Stimulated activated CD4-positive, alpha-beta T cell treated with anti-CD3 and anti-CD28 coated beads, Interleukin-2, amount 100 ng/mL, for 4 hours (primary cell): ENCODE data around the gene DIS3L2.

Experiments
- DNase-seq: peaks from one replicate; pipeline ENCODE4 v3.0.0-alpha.2; 2020; ENCODE audit warnings: low read depth

DIS3L2 gene

DNA sequence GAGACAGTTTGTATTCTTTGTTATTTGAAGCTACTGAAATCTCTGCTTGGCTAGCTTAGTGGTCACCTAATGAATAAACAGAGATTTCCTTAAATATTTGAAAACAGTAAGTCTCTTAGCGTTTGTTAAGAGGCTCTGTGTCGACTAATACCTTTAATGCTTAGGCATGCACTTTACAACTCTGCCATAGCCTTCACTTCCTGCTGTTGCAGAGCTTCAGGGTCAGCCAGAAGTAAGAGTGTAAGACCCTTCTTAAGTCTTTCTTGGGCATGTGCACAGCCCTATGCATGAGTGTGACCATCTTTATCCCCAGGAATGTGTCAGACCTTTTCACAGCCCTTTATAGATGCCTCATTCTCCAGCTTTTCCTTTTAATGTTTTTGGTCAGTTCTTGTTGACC is 221.8 kb downstream of the DIS3L2 start:
- DNase-seq: no peak

DNA sequence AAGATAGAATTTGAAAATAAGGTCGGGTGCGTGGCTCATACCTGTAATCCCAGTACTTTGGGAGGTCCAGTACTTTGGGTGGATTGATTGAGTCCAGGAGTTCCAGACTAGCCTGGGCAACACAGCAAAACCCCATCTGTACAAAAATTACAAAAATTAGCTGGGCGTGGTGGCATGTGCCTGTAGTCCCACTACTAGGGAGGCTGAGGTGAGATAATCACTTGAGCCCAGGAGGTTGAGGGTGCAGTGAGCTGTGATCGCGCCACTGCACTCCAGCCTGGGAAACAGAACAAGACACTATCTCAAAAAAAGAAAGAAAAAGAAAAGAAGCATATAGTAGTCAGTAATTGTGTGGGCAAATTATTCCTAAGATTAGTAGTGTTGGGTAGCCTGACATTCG is 222.8 kb downstream of the DIS3L2 start:
- DNase-seq: no peak

DNA sequence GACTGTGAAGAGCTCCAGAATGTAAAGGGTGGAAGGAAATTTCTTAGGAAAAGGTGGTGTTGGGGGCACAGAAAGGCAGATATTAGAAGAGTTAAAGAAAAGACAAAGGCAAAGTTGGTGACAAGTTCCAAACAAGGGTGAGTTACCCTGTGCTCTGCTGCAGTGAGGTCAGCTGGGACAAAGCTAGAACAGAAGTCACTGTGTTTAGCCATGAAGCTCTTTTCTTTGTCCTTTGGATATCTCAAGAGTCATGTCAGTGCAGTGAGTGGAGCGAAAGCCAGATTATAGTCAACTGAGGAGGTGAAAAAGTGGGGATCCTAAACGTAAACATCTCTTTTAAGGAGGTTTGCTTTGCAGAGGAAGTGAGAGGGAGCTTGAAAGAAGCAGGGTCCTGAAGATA is 229.3 kb downstream of the DIS3L2 start:
- DNase-seq: no peak

DNA sequence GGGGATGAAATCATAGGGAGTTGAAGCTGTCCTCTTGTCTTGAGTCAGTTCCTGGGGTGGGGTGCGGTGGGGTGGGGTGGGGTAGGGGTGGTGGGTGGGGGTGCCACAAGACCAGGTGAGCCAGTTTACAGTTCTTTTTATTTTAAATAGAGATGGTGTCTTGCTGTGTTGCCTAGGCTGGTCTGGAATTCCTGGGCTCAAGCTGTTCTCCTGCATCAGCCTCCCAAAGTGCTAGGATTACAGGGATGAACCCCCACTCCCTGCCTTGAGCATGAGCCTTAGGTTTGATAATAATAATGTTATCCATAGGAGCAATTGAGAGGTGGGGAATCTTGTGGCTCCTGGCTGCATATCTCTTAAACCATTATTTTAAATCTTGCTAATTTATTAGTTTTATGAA is 234.0 kb downstream of the DIS3L2 start:
- DNase-seq: no peak

DNA sequence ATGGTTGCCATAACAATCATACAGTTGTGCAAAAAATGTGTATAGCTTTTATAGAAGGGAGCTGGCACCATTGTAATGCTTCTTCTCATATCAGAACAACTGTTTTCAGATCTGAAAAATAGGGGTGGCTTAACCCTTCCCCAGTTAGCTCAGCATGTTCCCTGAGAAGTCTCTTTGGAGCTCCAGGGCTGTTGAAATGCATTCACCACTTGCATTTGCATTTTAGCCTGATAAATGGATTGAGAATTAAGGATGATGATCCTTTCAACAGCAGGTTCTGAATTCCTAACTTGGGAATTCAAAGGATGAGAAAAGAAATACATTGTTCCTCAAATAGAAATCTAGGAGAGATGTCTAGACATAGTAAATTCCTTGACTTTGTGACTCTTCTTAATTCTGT is 235.3 kb downstream of the DIS3L2 start:
- DNase-seq: no peak

DNA sequence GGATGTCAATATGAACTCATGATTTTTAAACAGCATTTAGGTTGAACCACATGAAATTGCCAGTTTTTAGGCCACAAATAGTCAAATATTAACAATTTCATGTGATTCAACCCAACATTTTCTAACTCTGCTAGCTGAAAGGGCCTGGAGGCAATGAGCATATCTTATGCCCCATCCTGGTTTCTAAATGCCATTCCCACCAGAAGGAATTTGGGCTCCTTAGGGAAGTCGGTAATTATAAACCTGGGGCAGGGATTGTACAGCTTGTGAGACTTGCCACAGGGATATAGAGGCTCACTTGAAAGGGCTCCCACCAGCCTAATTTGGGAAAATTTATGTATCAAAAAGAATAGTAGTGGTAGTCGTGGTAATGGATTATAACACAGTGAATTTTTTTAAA is 238.7 kb downstream of the DIS3L2 start:
- DNase-seq: no peak

DNA sequence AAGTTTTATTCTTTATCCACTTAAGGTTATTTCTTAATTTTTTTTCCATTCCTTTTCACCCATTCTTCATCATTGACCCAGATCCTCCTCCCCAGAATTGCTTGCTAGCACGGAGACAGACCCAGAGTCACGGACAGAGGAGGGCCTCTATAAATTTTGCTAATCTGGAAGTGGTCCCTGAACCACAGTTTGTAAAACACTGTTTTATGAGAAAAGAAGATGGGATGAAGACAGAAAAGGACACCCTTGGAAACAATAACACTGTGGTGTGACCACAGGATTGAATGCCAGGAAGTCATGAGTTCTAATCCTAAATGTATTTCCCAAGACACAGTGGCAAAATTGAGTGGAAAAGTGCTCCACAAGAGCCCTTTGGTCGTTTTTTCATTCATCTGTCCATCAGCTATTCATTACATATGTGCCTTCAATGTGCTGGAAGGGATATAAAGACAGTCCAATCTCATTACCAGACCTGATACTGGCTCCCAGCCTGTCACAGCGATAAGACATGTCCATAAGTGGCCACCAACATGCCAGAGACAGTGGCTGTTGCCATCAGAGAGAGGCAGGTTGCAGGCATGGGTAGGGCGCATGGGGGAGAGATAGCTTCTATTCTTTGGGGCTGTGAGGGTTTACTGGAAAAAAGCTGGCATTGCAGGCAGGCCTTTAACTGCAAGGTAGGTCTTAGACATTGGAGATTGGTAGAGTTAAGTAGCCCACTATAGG is 241.8 kb downstream of the DIS3L2 start:
- no peak for DNase-seq

DNA sequence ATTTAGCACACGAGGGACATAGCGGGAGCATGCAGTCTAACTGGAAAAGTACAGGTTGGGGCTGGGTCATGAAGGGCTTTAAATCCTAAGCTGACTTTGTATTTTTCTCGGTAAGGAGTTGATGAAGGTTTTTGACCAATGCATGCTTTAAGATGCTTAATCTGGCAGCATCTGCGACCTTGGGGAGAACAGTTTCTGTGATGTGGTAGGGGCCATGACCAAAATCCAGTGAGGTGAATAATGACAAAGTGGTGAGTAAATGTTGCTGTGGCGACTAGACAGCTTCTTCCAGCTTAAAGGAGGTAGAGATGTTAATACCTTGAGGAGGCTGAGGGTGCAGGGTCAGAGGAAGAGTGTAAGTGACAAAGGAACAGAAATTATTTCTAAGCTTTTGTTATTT is 242.4 kb downstream of the DIS3L2 start:
- no peak for DNase-seq

DNA sequence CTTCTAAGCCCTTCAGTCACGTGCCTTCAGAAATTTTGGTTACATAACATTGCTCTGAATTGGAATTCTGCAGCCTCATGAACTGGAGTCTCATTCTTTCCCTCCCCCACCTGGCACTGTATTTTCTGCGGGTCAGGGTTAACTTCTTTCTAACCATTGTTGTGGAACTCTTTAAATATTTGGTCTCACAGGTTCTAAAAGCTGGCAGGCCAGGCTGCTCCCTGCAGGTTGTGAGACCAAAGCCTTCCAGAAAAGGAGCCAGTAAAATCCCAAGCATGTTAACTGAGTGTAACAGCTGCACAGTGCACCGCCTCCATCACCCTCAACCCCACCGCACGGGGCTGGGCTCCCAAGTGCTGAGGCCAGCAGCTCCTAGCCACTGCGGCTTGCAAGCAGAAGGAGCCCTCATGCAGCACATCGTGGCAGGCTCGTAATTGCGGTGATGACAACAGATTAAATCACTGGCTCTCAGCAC is 243.0 kb downstream of the DIS3L2 start:
- no peak for DNase-seq

DNA sequence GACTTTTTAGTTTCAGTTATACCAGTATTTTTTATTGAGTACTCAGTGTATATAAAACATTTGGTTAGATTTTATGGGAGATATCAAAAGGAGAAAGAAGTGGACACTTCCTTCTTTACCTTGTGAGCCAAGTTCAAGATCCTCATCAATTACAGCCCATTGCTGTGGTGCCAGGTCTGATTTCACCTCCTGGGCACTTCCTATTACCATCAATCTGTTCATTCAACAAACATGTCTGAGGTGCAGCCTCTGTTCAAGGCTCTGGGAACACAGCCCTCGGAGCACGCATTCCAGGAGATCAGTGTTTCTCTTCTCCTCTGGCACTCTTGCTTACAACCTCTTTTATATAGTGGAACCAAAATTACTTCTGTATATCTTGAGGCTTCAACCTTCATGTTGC is 245.7 kb downstream of the DIS3L2 start:
- DNase-seq: no peak

DNA sequence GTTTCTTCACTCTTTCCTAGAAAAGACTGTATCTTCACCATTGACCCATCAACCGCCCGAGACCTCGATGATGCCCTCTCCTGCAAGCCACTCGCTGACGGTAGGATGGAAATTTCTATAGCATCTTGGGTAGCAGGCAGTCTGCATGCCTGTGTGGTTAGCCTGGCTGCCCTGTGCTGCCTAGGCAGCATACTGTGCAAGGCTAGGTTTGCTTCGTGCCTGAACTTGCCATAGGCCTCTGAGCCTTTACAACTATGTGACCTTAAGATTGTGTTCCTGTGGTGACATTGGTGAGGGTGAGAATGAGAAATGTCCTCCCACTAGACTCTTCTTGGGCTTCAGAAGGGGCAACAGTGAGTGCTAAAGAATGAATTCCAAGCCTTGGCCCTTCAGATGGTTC is 248.8 kb downstream of the DIS3L2 start:
- no peak for DNase-seq

DNA sequence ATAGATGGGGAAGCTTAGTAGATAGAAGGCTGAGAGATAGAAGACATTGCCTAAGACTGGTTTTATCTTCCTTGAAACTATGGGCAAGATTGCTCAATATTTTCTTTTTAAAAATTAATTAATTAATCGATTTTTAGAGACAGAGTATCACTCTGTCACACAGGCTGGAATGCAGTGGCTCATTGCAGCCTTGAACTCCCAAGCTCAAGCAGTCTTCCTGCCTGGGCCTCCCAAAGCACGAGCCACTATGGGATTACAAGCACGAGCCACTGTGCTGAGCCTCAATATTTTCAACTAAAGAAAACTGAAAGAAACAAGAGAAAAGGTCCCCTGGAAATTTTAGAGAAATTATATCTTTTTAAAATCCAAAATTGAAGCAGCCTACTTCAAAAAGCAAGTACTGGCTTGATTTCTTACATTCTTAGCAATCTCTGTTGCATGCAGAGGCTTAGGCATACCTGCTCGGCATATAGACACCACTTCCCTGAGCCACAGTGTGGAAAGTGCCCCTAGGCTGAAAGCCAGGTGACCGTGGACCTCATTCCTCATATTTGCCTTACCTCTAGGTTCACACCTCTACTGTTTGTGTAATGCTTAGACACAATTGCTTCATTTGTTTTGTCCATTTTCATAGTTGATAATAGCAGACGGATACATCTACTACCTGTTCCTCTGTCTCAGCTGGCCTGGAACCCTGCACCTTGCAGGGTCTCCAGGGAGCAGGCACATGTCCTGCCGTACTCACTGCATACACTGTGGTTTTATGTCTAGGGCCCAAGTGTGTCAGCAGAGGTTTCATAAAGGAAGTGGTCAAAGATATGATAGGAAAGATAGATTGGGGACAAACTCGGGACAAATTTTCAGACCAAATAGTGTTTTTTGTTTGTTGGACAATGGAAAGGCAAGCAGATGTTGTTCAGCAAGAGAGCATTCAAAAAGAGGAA is 250.5 kb downstream of the DIS3L2 start:
- no peak for DNase-seq

DNA sequence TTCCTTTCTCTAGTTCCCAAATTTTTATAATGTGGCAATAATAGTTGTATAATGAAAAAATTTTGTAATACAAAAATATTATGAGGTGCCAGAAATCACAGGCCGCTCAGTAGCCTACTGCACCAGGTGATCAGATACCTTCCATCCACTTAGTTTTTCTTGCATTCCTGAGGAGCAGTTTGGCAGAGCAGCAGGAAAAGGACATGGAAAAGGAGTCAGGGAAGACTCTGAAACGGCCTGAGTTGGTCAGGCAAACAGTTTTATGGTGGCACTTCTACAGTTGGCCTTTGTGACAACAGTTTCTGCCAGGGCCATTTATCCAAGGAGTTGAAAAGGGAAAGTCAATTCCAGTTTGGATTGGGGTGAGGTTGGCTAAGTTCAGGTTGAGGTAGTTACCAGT is 251.7 kb downstream of the DIS3L2 start:
- DNase-seq: no peak

DNA sequence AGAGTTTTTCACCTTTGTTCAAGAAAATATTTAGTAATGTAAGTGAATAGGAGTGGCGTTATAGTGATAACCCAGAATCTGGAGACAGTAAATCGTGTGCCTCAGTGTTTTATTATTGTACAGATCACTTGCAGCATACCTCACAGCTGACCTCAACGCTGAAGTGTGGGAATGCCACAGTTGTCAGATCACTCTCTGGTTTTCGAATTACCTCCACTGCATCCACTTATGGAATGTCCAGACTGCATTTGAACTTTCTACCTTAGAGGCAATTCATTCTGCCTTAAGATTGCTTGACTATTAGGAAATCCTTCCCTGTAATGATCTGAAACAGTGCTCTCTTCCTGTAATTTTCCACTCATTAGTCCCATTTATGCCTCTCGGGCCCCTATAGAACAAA is 252.5 kb downstream of the DIS3L2 start:
- no peak for DNase-seq

DNA sequence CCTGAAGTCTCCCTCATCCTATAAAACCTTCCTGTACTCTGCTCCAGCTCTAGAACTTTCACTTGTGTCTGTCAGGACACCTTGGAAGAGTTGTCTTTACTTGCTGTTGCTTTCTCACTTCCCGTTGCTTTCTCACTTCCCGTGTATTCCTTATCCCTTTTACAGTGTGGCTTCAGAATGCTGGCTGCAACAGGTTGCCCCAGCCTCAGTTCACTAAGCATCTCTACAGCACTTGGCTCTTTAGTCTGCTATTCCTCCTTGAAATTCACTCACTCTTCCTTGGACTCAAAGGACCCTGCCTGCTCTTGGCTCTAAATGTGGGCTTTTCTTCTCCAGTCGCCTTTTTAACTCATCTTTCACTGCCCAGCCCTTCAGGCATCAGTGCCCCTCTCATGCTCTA is 254.5 kb downstream of the DIS3L2 start:
- DNase-seq: no peak

DNA sequence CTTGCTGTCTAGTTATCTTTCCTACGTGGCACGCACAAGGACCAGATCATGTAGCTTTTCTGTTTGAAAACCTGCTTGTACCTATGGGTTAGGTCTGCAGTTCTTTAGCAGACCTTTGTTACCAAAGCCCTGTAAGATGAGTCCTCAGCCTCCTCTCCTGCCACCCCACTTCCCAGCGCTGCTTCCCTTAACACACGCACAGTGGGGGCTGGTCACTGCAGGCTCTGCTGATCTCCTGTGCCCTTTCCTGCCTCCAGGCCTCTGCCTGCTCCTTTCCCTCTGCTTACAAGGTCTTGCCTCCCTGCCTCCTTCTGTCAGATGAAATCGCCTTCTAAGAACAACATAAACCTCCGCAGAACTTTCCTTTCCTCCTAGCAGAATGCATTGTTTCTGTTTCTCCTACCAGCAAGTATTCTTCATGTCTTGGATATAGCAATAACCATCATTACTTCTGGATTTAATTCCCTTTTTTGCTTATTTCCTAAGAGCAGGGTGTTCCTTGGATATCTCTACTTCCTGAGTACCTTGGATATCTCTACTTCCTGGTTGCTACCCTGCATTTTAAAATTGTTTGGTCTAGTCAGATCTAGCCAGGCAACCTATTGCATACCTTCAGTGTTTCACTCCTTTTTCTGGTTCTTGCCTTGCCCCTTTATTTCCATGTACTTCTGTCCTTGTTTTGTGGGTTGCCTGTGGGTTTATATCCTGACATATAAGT is 257.4 kb downstream of the DIS3L2 start:
- no peak for DNase-seq

DNA sequence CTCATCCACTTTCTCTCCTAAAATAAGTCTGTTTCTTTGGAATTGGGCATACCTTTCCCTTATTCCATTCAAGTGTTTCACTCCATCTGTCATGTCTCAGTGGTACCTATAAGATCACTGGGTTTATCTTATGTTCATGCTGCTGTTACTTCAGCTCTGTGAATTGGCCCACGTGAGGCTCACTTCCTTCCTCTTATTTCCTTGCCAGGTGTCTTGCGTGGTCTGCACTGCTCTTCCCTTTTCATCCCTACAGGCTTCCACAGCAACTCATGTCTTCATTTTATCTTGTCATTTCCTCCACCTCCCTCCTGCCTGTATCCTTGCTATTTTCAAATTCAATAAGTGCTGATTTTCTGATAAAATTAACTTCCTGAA is 258.0 kb downstream of the DIS3L2 start:
- no peak for DNase-seq

DNA sequence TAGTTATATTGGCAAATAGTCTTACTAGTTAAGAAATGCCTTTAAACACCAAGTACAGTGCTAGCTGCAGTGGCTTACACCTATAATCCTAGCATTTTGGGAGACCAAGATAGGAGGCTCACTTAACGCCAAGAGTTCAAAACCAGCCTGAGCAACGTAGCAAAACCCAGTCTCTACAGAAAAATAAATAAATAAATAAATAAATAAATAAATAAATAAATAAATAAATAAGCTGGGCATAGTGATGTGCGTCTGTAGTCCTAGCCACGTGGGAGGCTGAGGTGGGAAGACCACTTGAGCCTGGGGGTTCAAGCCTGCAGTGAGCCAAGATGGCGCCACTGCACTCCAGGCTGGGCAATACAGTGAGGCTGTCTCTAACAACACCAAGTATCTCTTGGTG is 258.4 kb downstream of the DIS3L2 start:
- DNase-seq: no peak

DNA sequence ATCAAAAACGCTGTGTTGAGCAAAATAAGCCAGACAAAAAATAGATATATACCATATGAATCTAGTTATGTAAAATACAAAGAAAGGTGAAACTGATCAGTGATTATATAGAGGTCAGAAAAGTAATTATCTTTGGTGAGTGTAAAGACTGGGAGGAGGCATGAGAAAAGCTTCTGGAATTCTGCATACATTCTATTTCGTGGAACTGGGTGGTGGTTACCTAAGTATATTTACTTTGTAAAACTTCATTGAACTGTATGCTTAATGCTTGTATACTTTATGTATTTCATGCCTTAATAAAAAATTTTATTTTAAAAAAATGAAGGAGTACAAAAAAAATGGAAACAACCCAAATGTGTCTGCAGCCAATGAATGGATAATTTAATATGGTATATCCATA is 263.9 kb downstream of the DIS3L2 start:
- DNase-seq: no peak

DNA sequence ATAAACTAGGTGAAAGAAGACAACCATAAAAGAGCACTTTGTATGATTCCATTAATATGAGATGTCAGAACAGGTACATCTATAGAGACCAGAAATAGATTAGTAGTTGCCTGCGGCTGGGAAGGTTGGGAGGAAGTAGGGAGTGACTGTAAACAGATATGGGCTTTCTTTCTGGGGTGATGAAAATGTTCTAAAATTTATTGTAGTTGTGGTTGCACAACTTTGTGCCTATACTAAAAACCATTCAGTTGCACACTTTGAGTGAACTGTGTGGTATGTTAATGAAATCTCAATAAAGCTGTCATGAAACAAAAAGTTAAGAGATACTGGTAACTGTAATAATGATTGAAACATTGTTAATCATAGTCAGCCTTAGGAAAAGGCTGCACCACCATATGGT is 264.4 kb downstream of the DIS3L2 start:
- no peak for DNase-seq

DNA sequence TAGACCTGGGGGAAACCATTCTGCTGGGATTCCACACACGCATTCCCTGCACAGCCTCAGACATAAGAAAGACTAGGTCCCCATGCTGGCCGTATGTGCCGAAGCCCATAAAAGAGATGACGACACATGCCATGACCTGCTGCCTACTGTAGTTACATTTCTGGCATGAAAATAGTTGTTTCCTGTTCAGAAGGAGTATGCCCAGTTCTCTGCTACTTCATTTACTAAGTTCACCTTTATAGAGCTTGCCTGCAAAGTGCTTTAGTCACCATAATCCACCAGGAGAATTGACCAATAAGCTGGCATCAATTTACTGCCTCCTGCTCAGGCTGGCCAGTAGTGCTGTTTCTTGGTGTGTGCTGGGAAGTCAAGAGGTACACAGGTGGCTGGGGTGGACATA is 266.8 kb downstream of the DIS3L2 start:
- DNase-seq: no peak

DNA sequence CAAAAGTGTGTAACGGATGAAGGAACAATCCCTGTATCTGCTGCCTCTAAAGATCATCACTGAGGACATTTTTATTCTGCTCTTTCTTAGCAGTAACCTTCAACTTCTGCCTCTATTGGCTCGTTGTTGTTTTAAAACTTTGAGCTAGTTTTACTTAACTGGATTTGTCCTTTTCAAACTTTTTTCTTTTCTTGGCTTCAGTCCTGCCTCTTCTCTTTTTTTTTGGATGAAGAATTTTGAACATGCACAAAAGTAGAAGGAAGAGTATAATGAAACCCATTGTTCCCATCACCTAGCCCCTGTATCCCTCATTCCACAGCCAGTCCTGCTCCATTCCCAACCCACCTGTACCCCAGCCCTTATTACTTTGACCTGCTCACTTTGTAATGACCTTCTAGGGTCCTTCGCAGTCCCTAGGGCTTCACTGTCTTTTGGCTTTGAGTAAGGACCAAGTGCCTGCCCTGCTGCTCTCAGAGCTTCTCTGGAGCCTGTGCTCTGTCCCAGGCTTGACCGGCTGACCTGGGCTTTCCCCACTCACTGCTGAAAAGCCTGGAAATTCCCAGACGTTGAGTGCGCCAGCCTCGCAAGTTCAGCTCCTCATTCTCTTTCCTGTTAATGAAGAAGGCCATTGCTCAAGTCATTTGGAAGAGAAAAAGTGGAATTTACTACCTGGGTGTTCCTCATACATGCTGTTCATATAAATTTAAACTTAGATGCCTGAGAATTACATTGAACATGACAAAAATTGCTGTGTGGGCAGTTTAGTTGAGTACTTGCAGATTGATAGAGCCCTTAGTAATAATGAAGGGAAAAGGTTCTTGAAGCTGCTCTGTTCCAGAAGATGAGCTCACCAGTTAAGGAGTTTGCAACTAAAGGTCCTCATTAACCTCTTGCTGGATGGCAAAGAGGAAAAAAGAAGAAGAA is 267.7 kb downstream of the DIS3L2 start:
- DNase-seq: no peak
